Mucosa of descending colon (tissue), 3 donors: Measurements from ENCODE around the gene HOXD10. TPM values are rescaled to one million over a fixed set of nuclear protein-coding genes. Genes with fewer than 3 reads are reported as not detected.

ENCODE experiments used
- ATAC-seq: fragments of 200-7000 bp; cut with Tn5 transposase; one replicate; pipeline ENCODE4 v1.9.1; 2020; ENCODE audit warnings: mild to moderate bottlenecking, moderate library complexity
- DNase-seq, 3 donors: peaks; one replicate each; pipeline ENCODE4 v3.0.0-alpha.2; 2020
- H3K36me3 ChIP-seq: fragments of 200-600 bp; one replicate; pipeline ENCODE4 v1.8.0; 2021; ENCODE audit warnings: low read depth, mild to moderate bottlenecking
- H3K4me1 ChIP-seq: fragments of 200-600 bp; one replicate; pipeline ENCODE4 v1.8.0; 2021; ENCODE audit warnings: low read depth, mild to moderate bottlenecking
- H3K4me3 ChIP-seq: fragments of 200-600 bp; one replicate; pipeline ENCODE4 v1.8.0; 2021; ENCODE audit warnings: mild to moderate bottlenecking
- H3K9me3 ChIP-seq: fragments of 200-600 bp; one replicate; pipeline ENCODE4 v1.8.0; 2021; ENCODE audit warnings: mild to moderate bottlenecking
- CTCF ChIP-seq: fragments of 200-600 bp; IDR thresholded peaks from one replicate; pipeline ENCODE4 v1.8.0; 2022; ENCODE audit warnings: antibody characterized with exemption, mild to moderate bottlenecking
- intact Hi-C, 2 donors: fragments of 100-400 bp; cut with DNase I in 1 of 2; cut with micrococcal nuclease in 1 of 2; formaldehyde crosslinking; loops; one replicate each; pipeline versions ENCODE4 v1.11.0 to v1.11.1; 2022; cut with DNase I, micrococcal nuclease
- total RNA-seq, 3 donors: library from RNA; stranded (reverse); fragmentation: NEBNext Ultra II Directional in 2 of 3; extraction: Animal tissue kit (Norgen Biotek cat#: 25700) in 2 of 3; gene quantifications; one replicate each; pipeline versions ENCODE4 v1.2.1 to v1.2.4, GENCODE V29; 2021 to 2023
- donor health status: DM: no; HTN: no; CAD: no; lungs with moderate emphysema.
- donor health status: DM: no; HTN: no; CAD: no.
- donor health status: DM: no; HTN: yes; CAD: no.

The HOXD10 gene
- total RNA-seq, 3 donors from 2014 or later = 1.8 to 4.1 (median 3.0) TPM

GRCh38 chr2:176093145-176093897, 23.3 kb upstream of the HOXD10 start:
- H3K9me3 ChIP-seq = no peaks in the 10 kb centered on the region
- ATAC-seq (peak; percentile 48), DNase-seq (peak in 1 of 3 donors; percentile 55)
- H3K36me3 ChIP-seq = no peaks in the 10 kb centered on the region
- peaks cover 25% of the 10 kb centered on the region for H3K4me1 ChIP-seq
- no peak overlapping the region for H3K4me3 ChIP-seq
- intact Hi-C loops = no loop called here
- no peak for TF ChIP-seq CTCF

DNA sequence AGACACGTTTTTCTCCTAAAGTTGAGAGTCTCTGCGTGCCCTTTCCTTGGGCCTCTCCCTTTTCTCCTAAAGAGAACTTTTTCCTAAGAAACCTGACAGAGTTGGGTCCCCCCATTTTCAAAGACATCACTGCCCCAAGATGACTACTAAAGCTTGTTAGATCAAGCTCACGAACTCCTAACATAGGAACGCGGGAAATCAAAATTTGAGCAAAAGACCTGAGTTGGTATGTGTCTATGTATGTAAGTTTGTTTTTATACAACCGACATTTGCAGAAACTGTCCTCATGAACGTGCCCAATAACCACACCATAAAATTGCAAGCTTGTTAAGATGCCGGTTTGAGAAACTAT, 22.7 kb upstream of the HOXD10 start:
- TF ChIP-seq CTCF = no peak
- no peaks in the 10 kb centered on the region for H3K9me3 ChIP-seq
- intact Hi-C loops = no loop called here
- no peak for DNase-seq
- peaks cover 24% of the 10 kb centered on the region for H3K4me1 ChIP-seq
- no peaks in the 10 kb centered on the region for H3K36me3 ChIP-seq
- no peak for ATAC-seq
- H3K4me3 ChIP-seq = no peak overlapping the region

- Histone ChIP-seq H3K4me1 (peaks cover 24% of the 10 kb centered on the region), H3K9me3 (no peaks in the 10 kb centered on the region), H3K36me3 (no peaks in the 10 kb centered on the region), H3K4me3 (no peak overlapping the region)
- ATAC-seq = no peak
- no peak for TF ChIP-seq CTCF
- DNase-seq = no peak
- intact Hi-C loops = no loop called here
Observed at GRCh38 chr2:176094349-176094748, 22.2 kb upstream of the HOXD10 start.

DNA sequence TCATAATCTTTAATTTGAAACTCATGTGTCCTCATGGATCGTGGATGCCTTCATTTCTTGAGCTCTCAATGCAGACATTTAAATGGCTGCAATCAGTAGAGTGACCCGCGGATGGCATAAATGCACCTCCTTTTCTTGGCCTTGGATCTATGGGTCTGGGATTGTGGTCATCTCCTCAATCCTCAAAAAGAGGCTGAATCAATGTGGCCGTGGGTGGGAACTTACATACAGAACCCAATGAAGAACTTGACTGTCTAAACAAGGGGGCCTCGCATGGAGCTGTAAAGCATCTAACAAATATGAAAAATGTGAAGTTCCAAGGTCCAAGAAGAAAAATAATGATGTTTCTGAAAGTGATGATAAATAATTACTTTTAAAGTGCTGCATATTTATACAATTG, 21.2 kb upstream of the HOXD10 start:
- no peaks in the 10 kb centered on the region for H3K9me3 ChIP-seq
- intact Hi-C loops = loop anchor here in 1 of 2 donors (5.0 kb wide), 1 partner anchor 403 kb away; no protein-coding TSS in a partner anchor
- ATAC-seq (no peak), DNase-seq (no peak)
- no peak overlapping the region for H3K4me3 ChIP-seq
- H3K4me1 ChIP-seq = peaks cover 24% of the 10 kb centered on the region
- no peaks in the 10 kb centered on the region for H3K36me3 ChIP-seq
- TF ChIP-seq CTCF = no peak

- Histone ChIP-seq H3K4me1 (peaks cover 24% of the 10 kb centered on the region), H3K4me3 (no peak overlapping the region), H3K36me3 (no peaks in the 10 kb centered on the region), H3K9me3 (no peaks in the 10 kb centered on the region)
- no peak for DNase-seq
- no peak for TF ChIP-seq CTCF
- ATAC-seq = no peak
- intact Hi-C loops = loop anchor here in 1 of 2 donors (5.0 kb wide), 1 partner anchor 404 kb away; no protein-coding TSS in a partner anchor
Observed at GRCh38 chr2:176096243-176096985, 20.2 kb upstream of the HOXD10 start.
